HG02943 (cell line): ENCODE results near the gene AKAP12.

ENCODE experiments used
- ATAC-seq: cut with Tn5 transposase; IDR thresholded peaks from one replicate; pipeline ENCODE4 v1.9.1; 2021; ENCODE audit warnings: mild to moderate bottlenecking, low read depth, moderate library complexity; ENCODE audit not compliant: unreplicated experiment

The AKAP12 gene

GRCh38 chr6:151239603-151240035 is at the start of gene AKAP12:
Gene AKAP12 (plus strand): TSS chr6:151239967. CDS start chr6:151240563, 596 bp downstream.
- no peak for ATAC-seq

GRCh38 chr6:151191527-151191926 is 48.2 kb upstream of the AKAP12 start:
- ATAC-seq = no peak

GRCh38 chr6:151196555-151196954 is 43.2 kb upstream of the AKAP12 start:
- no peak for ATAC-seq

GRCh38 chr6:151197556-151197955 is 42.2 kb upstream of the AKAP12 start:
- ATAC-seq = no peak

- no peak for ATAC-seq
Measured at GRCh38 chr6:151199991-151200390, 39.8 kb upstream of the AKAP12 start.

GRCh38 chr6:151205721-151206600 is 33.8 kb upstream of the AKAP12 start:
- no peak for ATAC-seq

GRCh38 chr6:151207674-151208073 is 32.1 kb upstream of the AKAP12 start:
- ATAC-seq = no peak

GRCh38 chr6:151209071-151209831 is 30.5 kb upstream of the AKAP12 start:
- no peak for ATAC-seq

- no peak for ATAC-seq
Measured at GRCh38 chr6:151211075-151211474, 28.7 kb upstream of the AKAP12 start.

- no peak for ATAC-seq
Measured at GRCh38 chr6:151213352-151213751, 26.4 kb upstream of the AKAP12 start.

- no peak for ATAC-seq
Measured at GRCh38 chr6:151215999-151216398, 23.8 kb upstream of the AKAP12 start.

GRCh38 chr6:151216804-151217203 is 23.0 kb upstream of the AKAP12 start:
- no peak for ATAC-seq

GRCh38 chr6:151219192-151219591 is 20.6 kb upstream of the AKAP12 start:
- ATAC-seq = no peak

- no peak for ATAC-seq
Measured at GRCh38 chr6:151224076-151224475, 15.7 kb upstream of the AKAP12 start.

- no peak for ATAC-seq
Measured at GRCh38 chr6:151225919-151226318, 13.8 kb upstream of the AKAP12 start.

GRCh38 chr6:151228788-151229400 is 10.9 kb upstream of the AKAP12 start:
- ATAC-seq = no peak

GRCh38 chr6:151229401-151230276 is 10.1 kb upstream of the AKAP12 start:
- ATAC-seq = no peak

GRCh38 chr6:151230277-151230577 is 9.5 kb upstream of the AKAP12 start:
- no peak for ATAC-seq

- no peak for ATAC-seq
Measured at GRCh38 chr6:151232899-151233298, 6.9 kb upstream of the AKAP12 start.

GRCh38 chr6:151233731-151234130 is 6.0 kb upstream of the AKAP12 start:
- ATAC-seq = no peak
